SU-DHL-6 (cell line): ENCODE data around the gene SLC35F1.

Experiments
- EZH2phosphoT487 ChIP-seq: fragments of 200-600 bp; sonication (generic), shearing (Covaris generic); conservative IDR thresholded peaks from 2 replicates; pipeline ENCODE4 v1.6.1; 2018; ENCODE audit warnings: mild to moderate bottlenecking, antibody characterized with exemption, low read length, moderate library complexity, mixed read lengths
- TF ChIP-seq, protein P1 (sequence below): fragments of 200-600 bp; sonication (generic); IDR thresholded peaks from one replicate; pipeline ENCODE4 v1.5.1; 2017; ENCODE audit warnings: antibody characterized with exemption, mild to moderate bottlenecking, low read length, moderate library complexity; ENCODE audit not compliant: insufficient read depth, poor library complexity, severe bottlenecking

DNA sequence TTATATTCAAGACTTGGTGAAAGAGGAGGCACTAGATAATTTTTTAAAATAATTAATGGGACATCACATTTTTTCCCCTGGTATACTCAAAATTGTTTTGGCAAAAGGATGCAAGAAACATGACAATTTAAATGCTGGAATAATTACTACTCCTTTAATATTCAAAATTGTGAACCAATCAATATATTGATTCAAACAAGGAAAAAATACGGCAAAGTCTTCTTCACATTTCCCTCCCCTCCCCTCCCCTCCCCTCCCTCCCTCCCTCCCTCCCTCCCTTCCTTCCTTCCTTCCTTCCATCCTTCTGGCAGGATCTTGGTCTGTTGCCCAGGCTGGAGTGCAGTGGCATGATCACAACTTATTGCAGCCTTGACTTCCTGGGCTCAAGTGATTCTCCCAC lies 4.1 kb downstream of the SLC35F1 start:
- TF ChIP-seq, protein P1, sequence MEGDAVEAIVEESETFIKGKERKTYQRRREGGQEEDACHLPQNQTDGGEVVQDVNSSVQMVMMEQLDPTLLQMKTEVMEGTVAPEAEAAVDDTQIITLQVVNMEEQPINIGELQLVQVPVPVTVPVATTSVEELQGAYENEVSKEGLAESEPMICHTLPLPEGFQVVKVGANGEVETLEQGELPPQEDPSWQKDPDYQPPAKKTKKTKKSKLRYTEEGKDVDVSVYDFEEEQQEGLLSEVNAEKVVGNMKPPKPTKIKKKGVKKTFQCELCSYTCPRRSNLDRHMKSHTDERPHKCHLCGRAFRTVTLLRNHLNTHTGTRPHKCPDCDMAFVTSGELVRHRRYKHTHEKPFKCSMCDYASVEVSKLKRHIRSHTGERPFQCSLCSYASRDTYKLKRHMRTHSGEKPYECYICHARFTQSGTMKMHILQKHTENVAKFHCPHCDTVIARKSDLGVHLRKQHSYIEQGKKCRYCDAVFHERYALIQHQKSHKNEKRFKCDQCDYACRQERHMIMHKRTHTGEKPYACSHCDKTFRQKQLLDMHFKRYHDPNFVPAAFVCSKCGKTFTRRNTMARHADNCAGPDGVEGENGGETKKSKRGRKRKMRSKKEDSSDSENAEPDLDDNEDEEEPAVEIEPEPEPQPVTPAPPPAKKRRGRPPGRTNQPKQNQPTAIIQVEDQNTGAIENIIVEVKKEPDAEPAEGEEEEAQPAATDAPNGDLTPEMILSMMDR, result no peak
- TF ChIP-seq EZH2phosphoT487, result no peak
